C4-2B (cell line): Measurements from ENCODE around the gene FGF16.

Experiments
- H3K27ac ChIP-seq: fragments of 450-650 bp; 2 replicates; pipeline ENCODE4 v1.5.1; 2017
- ZFX ChIP-seq: fragments of 450-650 bp; IDR thresholded peaks from 2 replicates; pipeline ENCODE4 v1.6.1; 2017
- TF ChIP-seq, protein P1 (sequence below): fragments of 450-650 bp; conservative IDR thresholded peaks from 2 replicates; pipeline ENCODE4 v1.5.1; 2017; ENCODE audit warnings: mild to moderate bottlenecking

FGF16 gene

DNA sequence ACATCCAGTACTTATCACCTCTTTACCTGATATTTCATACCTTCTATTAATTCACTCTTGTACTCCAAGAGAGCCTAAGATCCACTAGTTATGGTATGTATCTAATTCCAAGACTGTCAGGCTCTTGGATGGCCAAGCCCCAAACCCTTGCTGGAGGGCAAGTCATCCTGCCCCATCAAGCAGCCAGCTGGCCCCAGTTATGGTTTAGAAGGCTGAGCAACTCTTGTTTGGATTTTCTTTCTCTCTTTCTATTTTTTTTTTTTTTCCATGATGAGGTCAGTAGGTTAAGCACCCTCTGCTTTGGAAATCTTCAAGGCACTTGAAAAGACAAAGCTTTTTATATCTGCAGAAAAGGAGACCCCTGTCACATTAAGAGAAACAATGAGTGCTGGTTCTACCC lies 10.9 kb upstream of the FGF16 start:
- no peak overlapping the region for H3K27ac ChIP-seq
- no peak for TF ChIP-seq ZFX
- TF ChIP-seq, protein P1, sequence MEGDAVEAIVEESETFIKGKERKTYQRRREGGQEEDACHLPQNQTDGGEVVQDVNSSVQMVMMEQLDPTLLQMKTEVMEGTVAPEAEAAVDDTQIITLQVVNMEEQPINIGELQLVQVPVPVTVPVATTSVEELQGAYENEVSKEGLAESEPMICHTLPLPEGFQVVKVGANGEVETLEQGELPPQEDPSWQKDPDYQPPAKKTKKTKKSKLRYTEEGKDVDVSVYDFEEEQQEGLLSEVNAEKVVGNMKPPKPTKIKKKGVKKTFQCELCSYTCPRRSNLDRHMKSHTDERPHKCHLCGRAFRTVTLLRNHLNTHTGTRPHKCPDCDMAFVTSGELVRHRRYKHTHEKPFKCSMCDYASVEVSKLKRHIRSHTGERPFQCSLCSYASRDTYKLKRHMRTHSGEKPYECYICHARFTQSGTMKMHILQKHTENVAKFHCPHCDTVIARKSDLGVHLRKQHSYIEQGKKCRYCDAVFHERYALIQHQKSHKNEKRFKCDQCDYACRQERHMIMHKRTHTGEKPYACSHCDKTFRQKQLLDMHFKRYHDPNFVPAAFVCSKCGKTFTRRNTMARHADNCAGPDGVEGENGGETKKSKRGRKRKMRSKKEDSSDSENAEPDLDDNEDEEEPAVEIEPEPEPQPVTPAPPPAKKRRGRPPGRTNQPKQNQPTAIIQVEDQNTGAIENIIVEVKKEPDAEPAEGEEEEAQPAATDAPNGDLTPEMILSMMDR, result no peak

- no peak overlapping the region for H3K27ac ChIP-seq
- TF ChIP-seq, protein P1, result no peak
- TF ChIP-seq ZFX, result no peak
Observed at GRCh38 chrX:77436682-77437081, 10.5 kb upstream of the FGF16 start.

GRCh38 chrX:77440330-77440729 lies 6.9 kb upstream of the FGF16 start:
- H3K27ac ChIP-seq, result no peak overlapping the region
- TF ChIP-seq, protein P1, result no peak
- no peak for TF ChIP-seq ZFX

DNA sequence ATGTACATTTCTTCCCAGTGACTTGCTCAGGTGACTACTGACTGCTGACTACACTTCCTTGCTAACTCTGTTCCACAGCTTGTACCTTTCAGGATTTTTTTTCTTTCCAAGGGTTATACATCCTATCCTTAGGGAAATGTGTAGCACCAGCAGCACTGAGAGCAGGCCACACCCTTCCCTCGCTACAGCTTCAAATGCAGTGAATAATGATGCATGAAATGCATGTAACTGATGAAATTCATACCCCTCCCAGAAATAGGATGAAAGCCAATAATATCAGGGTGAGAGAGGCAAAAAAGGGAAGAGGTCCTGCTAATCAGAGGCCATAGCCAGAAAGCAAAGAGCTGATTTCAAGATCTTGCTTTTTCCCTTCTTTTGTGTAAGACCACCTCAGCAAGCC lies 6.2 kb upstream of the FGF16 start:
- TF ChIP-seq, protein P1, result no peak
- no peak for TF ChIP-seq ZFX
- no peak overlapping the region for H3K27ac ChIP-seq

DNA sequence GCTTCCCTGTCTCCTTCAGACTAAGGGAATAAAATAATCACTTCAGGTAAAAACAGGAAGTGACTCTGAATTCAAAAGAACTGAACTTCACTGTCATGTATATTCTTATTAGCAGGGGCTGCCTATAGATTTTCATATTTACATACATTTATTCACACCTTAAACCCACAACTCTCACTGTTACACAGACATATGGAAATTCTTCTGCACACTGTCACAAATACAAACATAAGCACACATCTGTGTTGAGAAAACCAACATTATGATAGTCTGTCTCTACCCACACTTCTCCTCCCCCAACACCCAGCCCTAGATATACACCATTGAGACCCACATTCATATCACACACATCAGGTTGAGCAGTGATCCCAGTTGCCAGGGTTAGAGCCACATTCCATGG lies 5.7 kb upstream of the FGF16 start:
- H3K27ac ChIP-seq, result no peak overlapping the region
- TF ChIP-seq ZFX, result no peak
- TF ChIP-seq, protein P1, result no peak

DNA sequence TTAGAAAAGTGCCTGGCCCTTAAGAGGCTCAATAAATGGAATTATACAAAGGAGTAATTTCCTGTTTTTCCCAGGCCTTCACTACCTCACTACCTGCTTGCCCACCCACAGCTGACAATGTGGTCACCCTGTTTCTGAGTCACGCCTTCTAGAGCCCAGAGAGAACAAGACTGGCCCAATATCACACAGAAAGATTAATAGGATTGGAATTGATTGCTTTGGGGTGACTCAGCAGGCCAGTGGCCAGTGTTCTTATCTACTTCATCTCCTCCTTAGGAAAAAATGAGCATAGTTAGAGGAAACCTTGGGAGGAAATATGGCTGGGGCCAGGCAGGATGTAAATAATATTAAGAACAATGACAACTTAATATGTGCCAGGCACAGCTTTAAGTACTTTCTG lies 4.5 kb upstream of the FGF16 start:
- no peak for TF ChIP-seq ZFX
- TF ChIP-seq, protein P1, result no peak
- H3K27ac ChIP-seq, result no peak overlapping the region

- no peak overlapping the region for H3K27ac ChIP-seq
- no peak for TF ChIP-seq ZFX
Observed at GRCh38 chrX:77444075-77444474, 3.1 kb upstream of the FGF16 start.

DNA sequence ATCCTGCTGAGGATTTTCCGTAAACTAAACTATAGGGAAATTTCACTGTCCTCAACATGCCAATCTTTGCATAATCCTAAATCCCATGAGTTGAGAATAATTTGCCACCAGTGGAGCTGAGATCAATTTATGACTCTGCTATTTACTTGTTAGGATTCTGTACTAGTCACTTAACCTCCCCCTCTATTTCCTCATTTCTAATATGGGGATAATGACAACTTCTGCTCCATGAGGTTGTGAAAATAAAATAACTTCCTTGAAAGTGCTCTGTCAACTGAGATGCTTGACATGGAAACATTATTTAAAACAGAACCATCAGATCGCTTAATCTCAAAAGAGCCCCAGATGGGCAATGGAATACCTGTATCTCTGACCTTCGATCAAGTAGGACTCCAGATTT lies 2.6 kb upstream of the FGF16 start:
- TF ChIP-seq, protein P1, result no peak
- TF ChIP-seq ZFX, result no peak

More for the DNA sequence above, 2.6 kb upstream of the FGF16 start:
- H3K27ac ChIP-seq, result no peak overlapping the region
